GM19351 (cell line): Measurements from ENCODE around the gene ZNF138.

Experiments used
- ATAC-seq: cut with Tn5 transposase; IDR thresholded peaks from one replicate; pipeline ENCODE4 v1.9.1; 2021; ENCODE audit warnings: mild to moderate bottlenecking, moderate library complexity; ENCODE audit not compliant: unreplicated experiment

The ZNF138 gene

DNA sequence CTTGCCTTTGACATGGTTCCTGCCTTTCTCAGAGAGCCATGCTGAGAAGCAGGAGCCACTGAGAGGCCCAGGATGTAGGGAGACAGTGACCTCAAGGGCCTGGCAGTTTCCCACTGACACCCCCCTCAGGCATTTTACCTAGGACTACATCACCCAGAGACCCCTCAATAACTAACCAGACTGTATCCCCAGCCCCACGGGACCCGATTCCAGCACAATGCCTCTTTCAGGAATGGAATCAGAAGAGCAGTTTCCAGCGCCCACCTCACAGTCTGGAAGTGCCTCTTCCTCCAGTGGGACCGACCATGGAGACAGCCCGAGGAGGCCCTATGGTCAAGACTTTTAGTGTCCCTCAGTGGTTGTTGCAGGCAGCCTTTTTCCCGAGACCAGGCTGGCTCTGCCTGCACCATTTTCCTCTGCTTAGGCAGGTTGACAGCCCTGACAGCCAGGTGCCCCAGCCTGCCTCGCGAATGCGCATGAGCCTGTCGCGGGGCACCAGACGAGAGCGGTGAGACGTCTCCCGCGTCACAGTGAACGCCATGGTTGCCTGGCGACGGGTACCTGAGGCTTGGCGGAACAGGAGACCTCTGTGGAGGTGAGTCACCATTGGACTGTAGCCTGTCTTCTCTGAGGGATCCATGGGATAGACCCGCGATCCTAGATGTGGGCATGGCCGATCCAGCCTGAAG is 80.5 kb downstream of the ZNF138 start:
- ATAC-seq, result no peak

- no peak for ATAC-seq
These were observed 81.0 kb downstream of the ZNF138 start for GRCh38 chr7:64875258-64875657.

GRCh38 chr7:64875658-64876406 is 81.6 kb downstream of the ZNF138 start:
- ATAC-seq, result no peak

- no peak for ATAC-seq
These were observed 82.8 kb downstream of the ZNF138 start for GRCh38 chr7:64876792-64877713.

DNA sequence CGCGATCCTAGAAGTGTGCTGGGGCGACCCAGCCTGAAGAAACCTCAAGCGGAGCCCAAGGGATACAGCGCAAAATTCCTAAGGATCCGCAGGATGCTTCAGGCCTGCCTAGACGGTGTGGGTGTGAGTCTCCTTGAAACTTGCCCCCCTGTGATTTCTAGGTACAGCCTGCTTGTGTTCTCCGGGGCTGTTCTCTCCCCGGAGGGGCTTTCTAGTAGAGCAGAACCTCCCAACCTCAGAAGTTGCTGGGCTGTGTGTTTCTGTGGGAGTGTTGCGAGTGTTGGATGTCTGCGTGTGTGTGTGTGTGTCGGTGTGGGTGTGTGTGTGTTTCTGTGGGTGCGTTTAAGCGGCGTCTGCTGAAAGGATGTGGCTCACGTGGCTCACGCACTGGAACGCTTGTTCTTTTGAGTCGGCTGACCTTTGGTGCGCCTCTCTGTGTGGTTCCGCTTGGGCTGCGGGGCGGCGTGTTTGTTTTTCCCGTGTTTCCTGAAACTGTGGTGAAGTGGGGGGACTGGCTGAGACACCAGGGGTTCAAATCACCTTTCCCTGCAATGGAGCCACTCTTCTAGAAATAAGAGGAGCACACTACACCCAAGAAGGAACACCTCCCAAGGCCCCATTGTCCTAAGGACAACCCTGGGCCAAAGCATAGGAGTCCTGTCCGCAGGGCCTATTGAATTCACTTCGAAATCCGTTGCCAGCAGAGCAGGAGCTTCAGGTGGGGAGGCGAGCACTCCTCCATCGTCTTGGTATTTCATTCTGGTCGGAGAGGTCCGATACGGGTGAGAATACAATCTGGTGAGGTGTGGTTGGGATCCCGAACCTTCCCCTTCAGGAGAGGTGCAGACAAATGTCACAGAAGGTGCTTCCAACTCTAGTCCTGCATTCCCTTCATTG is 83.7 kb downstream of the ZNF138 start:
- ATAC-seq, result no peak

- ATAC-seq, result no peak
These were observed 84.5 kb downstream of the ZNF138 start for GRCh38 chr7:64878684-64879083.

GRCh38 chr7:64879086-64879730 is 85.0 kb downstream of the ZNF138 start:
- ATAC-seq, result no peak

DNA sequence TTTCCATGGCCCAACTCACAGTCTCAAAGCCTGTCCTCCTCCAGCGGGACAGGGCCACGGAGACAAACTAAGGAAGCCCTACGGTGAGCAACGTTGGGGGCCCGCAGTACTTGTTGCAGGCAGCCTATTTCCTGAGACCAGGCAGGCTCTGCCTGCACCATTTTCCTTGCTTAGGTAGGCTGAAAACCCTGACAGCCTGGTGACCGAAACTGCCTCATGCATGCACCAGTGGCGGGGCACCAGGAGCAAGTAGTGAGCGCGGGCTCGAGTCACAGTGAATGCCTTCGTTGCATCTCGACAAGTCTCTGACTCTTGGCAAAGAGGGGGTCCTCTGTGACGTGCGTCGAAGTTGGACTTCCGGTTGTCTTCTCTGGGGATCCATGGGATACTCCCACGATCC is 85.6 kb downstream of the ZNF138 start:
- no peak for ATAC-seq

- ATAC-seq, result no peak
These were observed 86.4 kb downstream of the ZNF138 start for GRCh38 chr7:64880322-64881297.

DNA sequence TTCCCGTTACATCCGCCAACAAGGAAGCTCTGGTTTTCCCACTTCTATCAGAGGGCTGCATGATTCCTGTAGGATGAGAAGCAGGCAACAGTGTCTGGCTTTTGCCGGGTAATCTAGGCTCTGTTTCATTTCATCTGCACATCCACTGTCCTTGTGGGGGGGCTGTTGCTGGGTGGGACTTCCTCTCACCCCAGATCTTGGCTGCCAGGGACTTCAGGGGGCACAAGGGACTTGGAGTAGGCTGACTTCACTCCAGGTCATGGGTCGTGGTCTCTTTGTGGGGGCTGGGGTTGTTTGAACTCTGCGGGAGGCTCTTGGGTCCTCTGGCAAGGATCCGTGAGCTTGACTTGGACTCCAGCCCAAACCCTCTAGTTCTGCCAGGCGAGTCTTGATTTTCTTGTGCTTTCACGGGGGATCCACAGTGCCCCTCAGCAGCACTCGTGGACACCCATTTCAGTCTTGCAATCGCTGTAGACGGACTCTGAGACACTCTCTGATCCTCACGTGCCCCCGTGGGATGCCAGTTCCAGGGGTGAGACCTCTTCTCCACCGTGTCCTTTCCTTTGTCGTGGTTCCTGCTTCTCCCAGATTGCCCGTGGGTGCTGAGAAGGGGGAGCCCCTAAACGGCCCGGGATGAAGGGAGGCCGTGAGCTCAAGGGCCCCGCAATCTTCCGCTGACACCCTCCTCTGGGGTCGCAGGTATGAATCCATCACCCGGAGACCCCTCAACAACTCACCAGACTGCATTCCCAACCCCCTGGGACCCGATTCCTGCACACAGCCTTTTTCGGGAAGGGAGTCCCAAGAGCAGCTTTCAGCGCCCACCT is 87.4 kb downstream of the ZNF138 start:
- no peak for ATAC-seq

DNA sequence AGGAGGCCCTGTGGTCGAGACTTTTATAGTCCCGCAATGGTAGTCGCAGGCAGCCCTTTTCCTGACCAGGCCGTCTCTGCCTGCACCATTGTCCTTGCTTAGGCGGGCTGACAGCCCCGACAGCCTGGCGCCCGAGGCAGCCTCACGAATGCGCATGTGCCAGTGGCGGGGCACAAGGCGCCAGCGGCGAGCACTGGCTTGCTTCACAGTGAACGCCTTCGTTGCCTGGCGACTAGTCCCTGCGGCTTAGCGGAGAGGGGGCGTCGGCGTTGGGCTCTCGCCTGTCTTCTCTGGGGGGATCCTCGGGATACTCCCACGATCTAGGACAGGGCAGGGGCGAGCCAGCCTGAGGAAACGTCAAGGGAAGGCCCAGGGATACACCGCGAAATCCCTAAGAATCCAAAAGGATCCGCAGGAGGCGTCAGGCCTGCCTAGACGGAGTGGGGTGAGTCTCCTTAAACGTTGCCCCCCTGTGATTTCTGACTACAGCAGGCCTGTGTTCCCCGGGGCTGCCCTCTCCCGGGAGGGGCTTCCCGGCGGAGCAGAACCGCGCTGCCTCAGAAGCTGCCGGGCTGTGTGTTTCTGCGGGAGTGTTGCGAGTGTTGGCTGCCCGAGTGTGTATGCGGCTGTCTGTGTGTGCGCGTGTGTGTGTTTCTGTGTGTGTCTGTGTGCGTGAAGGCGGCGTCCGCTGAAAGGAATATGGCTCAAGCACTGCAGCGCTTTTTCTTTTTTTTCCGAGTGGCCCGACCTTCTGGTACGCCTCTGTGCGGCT is 88.3 kb downstream of the ZNF138 start:
- ATAC-seq, result no peak
